PFSK-1 (cell line): Measurements from ENCODE around the gene MTX2.

ENCODE experiments used
- FOXP2 ChIP-seq: optimal IDR thresholded peaks from 2 replicates; pipeline ENCODE3; 2011; ENCODE audit warnings: borderline replicate concordance, control low read depth, inconsistent platforms; ENCODE audit not compliant: insufficient read depth; ENCODE audit errors: extremely low read length, extremely low read depth
- POLR2AphosphoS5 ChIP-seq: IDR thresholded peaks from 2 replicates; pipeline ENCODE4 v1.6.1; 2012; ENCODE audit warnings: low read depth, mild to moderate bottlenecking, control low read depth, low read length, moderate library complexity
- REST ChIP-seq, 2 experiments: IDR thresholded peaks; 2 replicates each; pipeline versions ENCODE4 v1.6.1 to v1.8.0; 2011 to 2012; ENCODE audit warnings: low read depth in 2 of 2, low read length in 2 of 2, control low read depth in 1 of 2, inconsistent platforms in 1 of 2, mild to moderate bottlenecking in 1 of 2, moderate library complexity in 1 of 2; ENCODE audit not compliant: insufficient read depth in 1 of 2
- SIN3A ChIP-seq: IDR thresholded peaks from 2 replicates; pipeline ENCODE4 v1.6.1; 2012; ENCODE audit warnings: mild to moderate bottlenecking, low read length, moderate library complexity, borderline replicate concordance; ENCODE audit not compliant: insufficient read depth
- TAF1 ChIP-seq: IDR thresholded peaks from 2 replicates; pipeline ENCODE4 v1.6.1; 2012; ENCODE audit warnings: low read length, control low read depth, borderline replicate concordance; ENCODE audit not compliant: insufficient read depth

The MTX2 gene

GRCh38 chr2:176283291-176284068 lies 14.2 kb downstream of the MTX2 start:
- TF ChIP-seq REST (IDR thresholded peaks at IDR 0.05; ENCODE audit: insufficient read depth in 1 of 2, low read depth in 2 of 2, low read length in 2 of 2): no peak
- TF ChIP-seq POLR2AphosphoS5: no peak
- no peak for TF ChIP-seq FOXP2
- no peak for TF ChIP-seq TAF1
- TF ChIP-seq SIN3A: no peak

GRCh38 chr2:176284461-176285049 lies 15.3 kb downstream of the MTX2 start:
- TF ChIP-seq TAF1 (no peak), SIN3A (no peak), POLR2AphosphoS5 (no peak), REST (IDR thresholded peaks at IDR 0.05; ENCODE audit: insufficient read depth in 1 of 2, low read depth in 2 of 2, low read length in 2 of 2) (no peak), FOXP2 (no peak)

- TF ChIP-seq TAF1 (no peak), FOXP2 (no peak)
These were observed 16.1 kb downstream of the MTX2 start for GRCh38 chr2:176285321-176285720.

GRCh38 chr2:176291335-176291734 lies 22.1 kb downstream of the MTX2 start:
- no peak for TF ChIP-seq TAF1
- TF ChIP-seq SIN3A: no peak
- TF ChIP-seq POLR2AphosphoS5: no peak
- no peak for TF ChIP-seq REST (IDR thresholded peaks at IDR 0.05; ENCODE audit: insufficient read depth in 1 of 2, low read depth in 2 of 2, low read length in 2 of 2)

GRCh38 chr2:176291809-176292283 lies 22.6 kb downstream of the MTX2 start:
- no peak for TF ChIP-seq POLR2AphosphoS5
- TF ChIP-seq SIN3A: no peak
- no peak for TF ChIP-seq REST (IDR thresholded peaks at IDR 0.05; ENCODE audit: insufficient read depth in 1 of 2, low read depth in 2 of 2, low read length in 2 of 2)
- TF ChIP-seq FOXP2: no peak
- TF ChIP-seq TAF1: no peak
